B cell (primary cell): ENCODE data around the gene PAQR5. TPM values are rescaled to one million over a fixed set of nuclear protein-coding genes. Genes with fewer than 3 reads are reported as not detected.

Experiments
- ATAC-seq: fragments of 200-7000 bp; cut with Tn5 transposase; one replicate; pipeline ENCODE4 v1.10.0; 2021; ENCODE audit warnings: low read depth, mild to moderate bottlenecking, moderate number of reproducible peaks, moderate library complexity
- CTCF ChIA-PET: fragments of 350-600 bp; sonication (Branson Sonifier 250); formaldehyde crosslinking; loops from one replicate; lab custom pipeline; 2021; ENCODE audit warnings: antibody characterized with exemption, inconsistent platforms; lab: Charles Lee
- POLR2A ChIA-PET: fragments of 350-600 bp; sonication (Branson Sonifier 250); formaldehyde crosslinking; loops from one replicate; lab custom pipeline; 2021; ENCODE audit warnings: antibody characterized with exemption; lab: Charles Lee
- DNase-seq: peaks from one replicate; pipeline ENCODE4 v3.0.0; 2013
- H2AFZ ChIP-seq: 2 replicates; pipeline ENCODE4 v1.6.1; 2012; ENCODE audit warnings: mild to moderate bottlenecking, low read depth, low read length; ENCODE audit not compliant: insufficient read depth, poor library complexity, severe bottlenecking
- H3K27ac ChIP-seq, 2 donors: 1 replicate in 1 of 2; 2 replicates in 1 of 2; pipeline ENCODE4 v1.5.1; 2012 to 2013; ENCODE audit warnings: low read length in 2 of 2, mild to moderate bottlenecking in 2 of 2, moderate library complexity in 1 of 2
- H3K27me3 ChIP-seq, 4 experiments: fragments of 200-600 bp in 1 of 4; sonication (generic) in 1 of 4; replicated peaks in 1 of 4; 1 replicate in 2 of 4; 2 replicates in 2 of 4; pipeline versions ENCODE4 v1.6.1 to v1.7.0; 2013 to 2016; ENCODE audit warnings: low read length in 3 of 4, mild to moderate bottlenecking in 2 of 4, mixed read lengths in 1 of 4, moderate library complexity in 1 of 4; ENCODE audit not compliant: insufficient read depth in 4 of 4, control insufficient read depth in 3 of 4; ENCODE audit errors: control extremely low read depth in 1 of 4
- H3K36me3 ChIP-seq, 2 experiments: replicated peaks in 1 of 2; 1 replicate in 1 of 2; 2 replicates in 1 of 2; pipeline versions ENCODE4 v1.6.1 to v1.7.1; 2013; ENCODE audit warnings: low read length in 1 of 2; ENCODE audit not compliant: insufficient read depth in 2 of 2, control insufficient read depth in 1 of 2; ENCODE audit errors: control extremely low read depth in 1 of 2, extremely low read depth in 1 of 2
- H3K4me1 ChIP-seq, 2 donors: fragments of 200-600 bp in 1 of 2; sonication (generic) in 1 of 2; 1 replicate in 1 of 2; 2 replicates in 1 of 2; pipeline versions ENCODE4 v1.5.1 to v1.6.1; 2013 to 2017; ENCODE audit warnings: low read length in 2 of 2; ENCODE audit not compliant: control insufficient read depth in 2 of 2, insufficient read depth in 2 of 2
- H3K4me2 ChIP-seq: replicated peaks from 2 replicates; pipeline ENCODE3; 2012; ENCODE audit warnings: mild to moderate bottlenecking, low read depth, low read length; ENCODE audit not compliant: poor library complexity, severe bottlenecking
- H3K4me3 ChIP-seq, 5 experiments: fragments of 200-600 bp in 1 of 5; sonication (generic) in 1 of 5; 1 replicate in 3 of 5; 2 replicates in 2 of 5; pipeline versions ENCODE4 v1.5.1 to v1.7.0; 2011 to 2016; ENCODE audit warnings: low read length in 4 of 5, mild to moderate bottlenecking in 4 of 5, low read depth in 2 of 5, control low read depth in 1 of 5, moderate library complexity in 1 of 5; ENCODE audit not compliant: insufficient read depth in 1 of 5; ENCODE audit errors: control extremely low read depth in 1 of 5, extremely low read depth in 1 of 5
- H3K79me2 ChIP-seq: fragments of 200-600 bp; sonication (generic); one replicate; pipeline ENCODE4 v1.6.0; 2016; ENCODE audit warnings: low read length; ENCODE audit not compliant: control insufficient read depth, insufficient read depth
- H3K9ac ChIP-seq: fragments of 200-600 bp; sonication (generic); 2 replicates; pipeline ENCODE4 v1.6.1; 2017; ENCODE audit warnings: mild to moderate bottlenecking, low read length, moderate library complexity
- H3K9me3 ChIP-seq, 3 donors: one replicate each; pipeline versions ENCODE4 v1.6.1 to v1.7.1; 2013; ENCODE audit warnings: low read length in 2 of 3; ENCODE audit not compliant: control insufficient read depth in 2 of 3, insufficient read depth in 1 of 3; ENCODE audit errors: control extremely low read depth in 1 of 3
- H4K20me1 ChIP-seq: 2 replicates; pipeline ENCODE4 v1.6.0; 2012; ENCODE audit warnings: mild to moderate bottlenecking, low read length; ENCODE audit not compliant: insufficient read depth, control insufficient read depth, poor library complexity, severe bottlenecking
- H3K27ac Mint-ChIP-seq: one replicate; pipeline ENCODE4 v1.8.0; 2021; ENCODE audit warnings: mixed read lengths
- H3K27me3 Mint-ChIP-seq: one replicate; pipeline ENCODE4 v1.8.0; 2021; ENCODE audit warnings: mixed read lengths
- H3K4me1 Mint-ChIP-seq: one replicate; pipeline ENCODE4 v1.8.0; 2021; ENCODE audit warnings: mixed read lengths
- H3K4me3 Mint-ChIP-seq: one replicate; pipeline ENCODE4 v1.8.0; 2021; ENCODE audit warnings: mixed read lengths
- H3K9me3 Mint-ChIP-seq: one replicate; pipeline ENCODE4 v1.8.0; 2022; ENCODE audit warnings: mixed read lengths; ENCODE audit not compliant: insufficient read depth
- CTCF ChIP-seq: fragments of 200-600 bp; IDR thresholded peaks from one replicate; pipeline ENCODE4 v1.8.0; 2022; ENCODE audit warnings: antibody characterized with exemption, mild to moderate bottlenecking
- EZH2 ChIP-seq: IDR thresholded peaks from 2 replicates; pipeline ENCODE4 v1.6.1; 2012; ENCODE audit warnings: borderline replicate concordance, low read depth, mild to moderate bottlenecking, moderate library complexity, low read length; ENCODE audit not compliant: insufficient read depth, poor library complexity, severe bottlenecking
- WGBS: methylation state at CpG from one replicate; pipeline ENCODE4 v1.1.5; 2013; ENCODE audit warnings: missing lambda C conversion rate; ENCODE audit not compliant: insufficient coverage; 5-methylcytosine and 5-hydroxymethylcytosine counted together
- intact Hi-C: fragments of 100-400 bp; cut with micrococcal nuclease; formaldehyde crosslinking; loops from one replicate; pipeline ENCODE4 v1.10.0; 2022
- polyA plus RNA-seq: library from polyadenylated mRNA; depleted of rRNA; stranded (reverse); fragments of >200 nt; gene quantifications from 2 replicates; pipeline ENCODE4 v1.2.3, GENCODE V29; 2012
- total RNA-seq, 2 donors: library from RNA; stranded (reverse); fragments of 120-200 nt in 1 of 2; gene quantifications; 1 replicate in 1 of 2; 2 replicates in 1 of 2; pipeline versions ENCODE4 v1.2.3 to v1.2.4, GENCODE V29; 2013 to 2022

Gene PAQR5
- total and polyA plus RNA-seq, 2 donors (not counting 1 experiment from before 2014, with no cell fraction given) = not detected

GRCh38 chr15:69369631-69370030, 70.9 kb downstream of the PAQR5 start:
- intact Hi-C loops = no loop called here
- no peaks in the 10 kb centered on the region for H3K79me2 ChIP-seq
- H3K9me3 ChIP-seq = peaks cover 0 to 2% (median 0%) of the 10 kb centered on the region in 3 donors
- no peaks in the 10 kb centered on the region for H4K20me1 ChIP-seq
- H3K4me1 ChIP-seq = no peaks in the 10 kb centered on the region
- DNase-seq (no peak), ATAC-seq (no peak)
- Mint-ChIP-seq H3K27ac (no peak overlapping the region), H3K9me3 (peaks cover 8% of the 10 kb centered on the region), H3K27me3 (peaks cover 32% of the 10 kb centered on the region), H3K4me3 (no peak overlapping the region), H3K4me1 (no peaks in the 10 kb centered on the region)
- 100% methylated on average over 1 of the region's 2 CpGs for WGBS
- no peak overlapping the region for H2AFZ ChIP-seq
- no peak for TF ChIP-seq EZH2
- TF ChIP-seq CTCF = no peak
- H3K36me3 ChIP-seq = no peaks in the 10 kb centered on the region
- peaks cover 0 to 7% (median 0%) of the 10 kb centered on the region in 4 experiments for H3K27me3 ChIP-seq
- no peak overlapping the region for H3K9ac ChIP-seq
- CTCF ChIA-PET = no interaction called here
- no peak overlapping the region for H3K27ac ChIP-seq
- no peak overlapping the region for H3K4me3 ChIP-seq
- POLR2A ChIA-PET = no interaction called here
- no peak overlapping the region for H3K4me2 ChIP-seq

GRCh38 chr15:69373406-69373805, 74.7 kb downstream of the PAQR5 start:
- Histone ChIP-seq H3K9ac (no peak overlapping the region), H4K20me1 (no peaks in the 10 kb centered on the region), H3K27ac (no peak overlapping the region), H3K27me3 (no peaks in the 10 kb centered on the region), H3K4me2 (no peak overlapping the region), H3K79me2 (no peaks in the 10 kb centered on the region), H3K4me3 (no peak overlapping the region), H3K36me3 (no peaks in the 10 kb centered on the region), H3K4me1 (no peaks in the 10 kb centered on the region), H3K9me3 (no peaks in the 10 kb centered on the region), H2AFZ (no peak overlapping the region)
- intact Hi-C loops = no loop called here
- TF ChIP-seq CTCF (no peak), EZH2 (no peak)
- ChIA-PET POLR2A (no interaction called here), CTCF (no interaction called here)
- WGBS = 97% methylated on average over 4 of the region's 6 CpGs
- ATAC-seq = no peak
- Mint-ChIP-seq H3K27ac (no peak overlapping the region), H3K4me3 (no peak overlapping the region), H3K4me1 (no peaks in the 10 kb centered on the region), H3K27me3 (peaks cover 39% of the 10 kb centered on the region), H3K9me3 (peaks cover 4% of the 10 kb centered on the region)
- DNase-seq = no peak
